H1 (cell line): ENCODE measurements around the gene AGPAT2. TPM values are rescaled to one million over a fixed set of nuclear protein-coding genes. Genes with fewer than 3 reads are reported as not detected.

ENCODE experiments used
- ATF2 ChIP-seq: IDR thresholded peaks from 2 replicates; pipeline ENCODE4 v1.6.1; 2012; ENCODE audit warnings: low read length, inconsistent platforms
- CEBPB ChIP-seq: IDR thresholded peaks from 2 replicates; pipeline ENCODE4 v1.6.1; 2012; ENCODE audit warnings: low read depth, low read length
- EP300 ChIP-seq, 2 experiments: IDR thresholded peaks; 1 replicate in 1 of 2; 2 replicates in 1 of 2; pipeline ENCODE4 v1.6.1; 2011 to 2012; ENCODE audit warnings: low read depth in 2 of 2, low read length in 2 of 2, mild to moderate bottlenecking in 2 of 2, borderline replicate concordance in 1 of 2, inconsistent platforms in 1 of 2, moderate library complexity in 1 of 2
- RFX5 ChIP-seq: IDR thresholded peaks from 2 replicates; pipeline ENCODE4 v1.6.1; 2011; ENCODE audit warnings: low read depth, low read length, improper control_type of control experiment, borderline replicate concordance
- RNF2 ChIP-seq: fragments of 200-900, 300-1000 bp; sonication (generic); IDR thresholded peaks from 2 replicates; pipeline ENCODE4 v1.7.1; 2016; ENCODE audit warnings: borderline replicate concordance, low read depth, mild to moderate bottlenecking, antibody characterized with exemption, low read length; ENCODE audit not compliant: poor library complexity, severe bottlenecking; ENCODE audit errors: missing control alignments
- SUZ12 ChIP-seq: fragments of 200-600 bp; sonication (generic); IDR thresholded peaks from 2 replicates; pipeline ENCODE4 v1.6.1; 2012; ENCODE audit warnings: mild to moderate bottlenecking, inconsistent platforms, low read length, moderate library complexity, mixed read lengths
- TAF1 ChIP-seq: IDR thresholded peaks from 2 replicates; pipeline ENCODE4 v1.6.1; 2011; ENCODE audit warnings: mild to moderate bottlenecking, low read depth, low read length
- polyA plus RNA-seq, 7 experiments: library from polyadenylated mRNA; depleted of rRNA in 3 of 7; stranded (reverse) in 5 of 7; unstranded in 2 of 7; fragments of >200 nt in 5 of 7; fragments of 200-250 nt in 2 of 7; gene quantifications; 1 replicate in 5 of 7; 2 replicates in 1 of 7; 4 replicates in 1 of 7; pipeline versions ENCODE4 v1.2.1 to v1.2.3, GENCODE V29; 2011 to 2013; ENCODE audit warnings: missing spikeins in 2 of 7, mixed read lengths in 2 of 7
- total RNA-seq: library from RNA; stranded (reverse); fragmentation: NEBNext Ultra II Directional; extraction: Animal tissue kit (Norgen Biotek cat#: 25700); gene quantifications from 2 replicates; pipeline ENCODE4 v1.2.1, GENCODE V29; 2021
- TF ChIP-seq, protein P1 (sequence below): fragments of 300-600 bp; sonication (generic); IDR thresholded peaks from 2 replicates; pipeline ENCODE4 v1.7.1; 2012; ENCODE audit warnings: low read length, moderate library complexity, mild to moderate bottlenecking, inconsistent platforms; ENCODE audit not compliant: insufficient replicate concordance

The AGPAT2 gene
- total and polyA plus RNA-seq, 2 of the 8 experiments (the other 6 are each of a cell fraction or from before 2014, with no cell fraction given), result 31.6 to 37.6 TPM

GRCh38 chr9:136644593-136645351 is 42.5 kb downstream of the AGPAT2 start (continued):
- TF ChIP-seq, protein P1, sequence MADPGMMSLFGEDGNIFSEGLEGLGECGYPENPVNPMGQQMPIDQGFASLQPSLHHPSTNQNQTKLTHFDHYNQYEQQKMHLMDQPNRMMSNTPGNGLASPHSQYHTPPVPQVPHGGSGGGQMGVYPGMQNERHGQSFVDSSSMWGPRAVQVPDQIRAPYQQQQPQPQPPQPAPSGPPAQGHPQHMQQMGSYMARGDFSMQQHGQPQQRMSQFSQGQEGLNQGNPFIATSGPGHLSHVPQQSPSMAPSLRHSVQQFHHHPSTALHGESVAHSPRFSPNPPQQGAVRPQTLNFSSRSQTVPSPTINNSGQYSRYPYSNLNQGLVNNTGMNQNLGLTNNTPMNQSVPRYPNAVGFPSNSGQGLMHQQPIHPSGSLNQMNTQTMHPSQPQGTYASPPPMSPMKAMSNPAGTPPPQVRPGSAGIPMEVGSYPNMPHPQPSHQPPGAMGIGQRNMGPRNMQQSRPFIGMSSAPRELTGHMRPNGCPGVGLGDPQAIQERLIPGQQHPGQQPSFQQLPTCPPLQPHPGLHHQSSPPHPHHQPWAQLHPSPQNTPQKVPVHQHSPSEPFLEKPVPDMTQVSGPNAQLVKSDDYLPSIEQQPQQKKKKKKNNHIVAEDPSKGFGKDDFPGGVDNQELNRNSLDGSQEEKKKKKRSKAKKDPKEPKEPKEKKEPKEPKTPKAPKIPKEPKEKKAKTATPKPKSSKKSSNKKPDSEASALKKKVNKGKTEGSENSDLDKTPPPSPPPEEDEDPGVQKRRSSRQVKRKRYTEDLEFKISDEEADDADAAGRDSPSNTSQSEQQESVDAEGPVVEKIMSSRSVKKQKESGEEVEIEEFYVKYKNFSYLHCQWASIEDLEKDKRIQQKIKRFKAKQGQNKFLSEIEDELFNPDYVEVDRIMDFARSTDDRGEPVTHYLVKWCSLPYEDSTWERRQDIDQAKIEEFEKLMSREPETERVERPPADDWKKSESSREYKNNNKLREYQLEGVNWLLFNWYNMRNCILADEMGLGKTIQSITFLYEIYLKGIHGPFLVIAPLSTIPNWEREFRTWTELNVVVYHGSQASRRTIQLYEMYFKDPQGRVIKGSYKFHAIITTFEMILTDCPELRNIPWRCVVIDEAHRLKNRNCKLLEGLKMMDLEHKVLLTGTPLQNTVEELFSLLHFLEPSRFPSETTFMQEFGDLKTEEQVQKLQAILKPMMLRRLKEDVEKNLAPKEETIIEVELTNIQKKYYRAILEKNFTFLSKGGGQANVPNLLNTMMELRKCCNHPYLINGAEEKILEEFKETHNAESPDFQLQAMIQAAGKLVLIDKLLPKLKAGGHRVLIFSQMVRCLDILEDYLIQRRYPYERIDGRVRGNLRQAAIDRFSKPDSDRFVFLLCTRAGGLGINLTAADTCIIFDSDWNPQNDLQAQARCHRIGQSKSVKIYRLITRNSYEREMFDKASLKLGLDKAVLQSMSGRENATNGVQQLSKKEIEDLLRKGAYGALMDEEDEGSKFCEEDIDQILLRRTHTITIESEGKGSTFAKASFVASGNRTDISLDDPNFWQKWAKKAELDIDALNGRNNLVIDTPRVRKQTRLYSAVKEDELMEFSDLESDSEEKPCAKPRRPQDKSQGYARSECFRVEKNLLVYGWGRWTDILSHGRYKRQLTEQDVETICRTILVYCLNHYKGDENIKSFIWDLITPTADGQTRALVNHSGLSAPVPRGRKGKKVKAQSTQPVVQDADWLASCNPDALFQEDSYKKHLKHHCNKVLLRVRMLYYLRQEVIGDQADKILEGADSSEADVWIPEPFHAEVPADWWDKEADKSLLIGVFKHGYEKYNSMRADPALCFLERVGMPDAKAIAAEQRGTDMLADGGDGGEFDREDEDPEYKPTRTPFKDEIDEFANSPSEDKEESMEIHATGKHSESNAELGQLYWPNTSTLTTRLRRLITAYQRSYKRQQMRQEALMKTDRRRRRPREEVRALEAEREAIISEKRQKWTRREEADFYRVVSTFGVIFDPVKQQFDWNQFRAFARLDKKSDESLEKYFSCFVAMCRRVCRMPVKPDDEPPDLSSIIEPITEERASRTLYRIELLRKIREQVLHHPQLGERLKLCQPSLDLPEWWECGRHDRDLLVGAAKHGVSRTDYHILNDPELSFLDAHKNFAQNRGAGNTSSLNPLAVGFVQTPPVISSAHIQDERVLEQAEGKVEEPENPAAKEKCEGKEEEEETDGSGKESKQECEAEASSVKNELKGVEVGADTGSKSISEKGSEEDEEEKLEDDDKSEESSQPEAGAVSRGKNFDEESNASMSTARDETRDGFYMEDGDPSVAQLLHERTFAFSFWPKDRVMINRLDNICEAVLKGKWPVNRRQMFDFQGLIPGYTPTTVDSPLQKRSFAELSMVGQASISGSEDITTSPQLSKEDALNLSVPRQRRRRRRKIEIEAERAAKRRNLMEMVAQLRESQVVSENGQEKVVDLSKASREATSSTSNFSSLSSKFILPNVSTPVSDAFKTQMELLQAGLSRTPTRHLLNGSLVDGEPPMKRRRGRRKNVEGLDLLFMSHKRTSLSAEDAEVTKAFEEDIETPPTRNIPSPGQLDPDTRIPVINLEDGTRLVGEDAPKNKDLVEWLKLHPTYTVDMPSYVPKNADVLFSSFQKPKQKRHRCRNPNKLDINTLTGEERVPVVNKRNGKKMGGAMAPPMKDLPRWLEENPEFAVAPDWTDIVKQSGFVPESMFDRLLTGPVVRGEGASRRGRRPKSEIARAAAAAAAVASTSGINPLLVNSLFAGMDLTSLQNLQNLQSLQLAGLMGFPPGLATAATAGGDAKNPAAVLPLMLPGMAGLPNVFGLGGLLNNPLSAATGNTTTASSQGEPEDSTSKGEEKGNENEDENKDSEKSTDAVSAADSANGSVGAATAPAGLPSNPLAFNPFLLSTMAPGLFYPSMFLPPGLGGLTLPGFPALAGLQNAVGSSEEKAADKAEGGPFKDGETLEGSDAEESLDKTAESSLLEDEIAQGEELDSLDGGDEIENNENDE, result no peak
- TF ChIP-seq EP300 (IDR thresholded peaks at IDR 0.05; ENCODE audit: borderline replicate concordance in 1 of 2, low read depth in 2 of 2, low read length in 2 of 2) (no peak), SUZ12 (no peak), TAF1 (no peak), CEBPB (no peak), ATF2 (no peak), RNF2 (no peak), RFX5 (no peak)
